Measurements from ENCODE around the gene KLHDC10.

DNA sequence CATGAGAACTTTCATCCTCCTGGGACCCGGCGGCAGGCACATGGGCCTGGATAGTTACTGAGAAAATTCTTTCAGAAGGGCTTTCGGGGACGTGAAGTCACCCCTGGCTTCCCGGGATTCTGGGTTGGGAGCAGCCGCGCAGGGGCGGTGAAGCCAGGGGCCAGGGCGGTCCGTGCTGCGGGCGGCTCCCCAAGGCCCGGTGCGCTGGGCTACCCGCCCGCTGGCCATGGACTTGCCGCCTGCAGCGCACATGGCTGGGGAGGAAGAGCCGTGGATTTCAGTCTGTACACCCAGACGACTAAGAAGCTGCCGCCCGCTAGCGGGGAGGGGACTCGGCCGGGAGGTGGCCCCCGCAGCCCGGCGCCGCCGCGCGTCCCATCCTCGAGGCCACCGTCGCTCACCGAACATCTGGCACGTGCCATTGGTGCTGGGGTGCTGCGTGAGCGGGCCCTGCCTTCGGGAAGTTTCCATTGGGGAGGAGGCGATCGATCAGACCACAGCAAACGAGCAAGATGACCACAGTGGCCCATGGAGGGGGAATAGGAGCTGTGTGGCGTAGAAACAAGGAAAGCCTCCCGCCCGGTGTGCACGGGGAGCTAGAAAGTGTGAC, 70.3 kb downstream of the KLHDC10 start:
- TF ChIP-seq CTCF (IDR thresholded peaks at IDR 0.05) (no peak), EP300 (IDR thresholded peaks at IDR 0.05) (no peak)
